KOPT-K1 (cell line): Measurements from ENCODE around the gene C15orf39.
"Not testable (repeated sequence)": the region's sequence is repeated elsewhere in the genome, so short reads cannot be mapped to it uniquely, and the experiment has no call there.

ENCODE experiments used
- H3K27ac ChIP-seq: fragments of 200-600 bp; sonication (generic); 2 replicates; pipeline ENCODE4 v1.5.1; 2016; ENCODE audit warnings: antibody characterized with exemption, mild to moderate bottlenecking, low read depth, low read length; ENCODE audit not compliant: poor library complexity, severe bottlenecking
- H3K36me3 ChIP-seq: fragments of 200-600 bp; sonication (generic); 2 replicates; pipeline ENCODE4 v1.5.1; 2017; ENCODE audit warnings: antibody characterized with exemption, mild to moderate bottlenecking, low read length, moderate library complexity; ENCODE audit not compliant: insufficient read depth
- H3K9me3 ChIP-seq: fragments of 200-600 bp; sonication (generic); 2 replicates; pipeline ENCODE4 v1.5.1; 2017; ENCODE audit warnings: antibody characterized with exemption, low read length, mild to moderate bottlenecking; ENCODE audit not compliant: insufficient read depth, poor library complexity, severe bottlenecking

Gene C15orf39

DNA sequence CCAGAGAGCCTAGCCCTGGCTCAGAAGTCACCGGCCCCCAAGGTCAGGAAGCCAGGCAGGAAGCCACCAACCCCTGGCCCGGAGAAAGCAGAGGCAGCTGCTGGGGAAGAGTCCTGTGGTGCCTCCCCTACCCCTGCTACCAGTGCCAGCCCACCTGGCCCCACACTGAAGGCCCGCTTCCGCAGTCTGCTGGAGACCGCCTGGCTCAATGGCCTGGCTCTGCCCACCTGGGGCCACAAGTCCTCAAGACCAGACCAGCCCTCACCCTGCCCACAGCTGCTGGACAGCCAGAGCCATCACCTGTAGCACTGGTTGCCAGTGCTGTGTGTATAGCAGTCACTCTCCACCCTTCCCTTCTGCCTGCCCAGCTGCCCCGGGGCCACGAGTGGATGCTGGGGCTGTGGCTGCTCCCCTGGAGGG is 9.1 kb downstream of the C15orf39 start:
- H3K36me3 ChIP-seq, result peaks cover 79% of the 10 kb centered on the region
- H3K9me3 ChIP-seq, result no peaks in the 10 kb centered on the region
- no peak overlapping the region for H3K27ac ChIP-seq

- Histone ChIP-seq H3K9me3 (no peaks in the 10 kb centered on the region), H3K36me3 (peaks cover 71% of the 10 kb centered on the region)
Measured at GRCh38 chr15:75211436-75212199, 9.9 kb downstream of the C15orf39 start.

GRCh38 chr15:75212200-75212858 is 10.6 kb downstream of the C15orf39 start:
- H3K36me3 ChIP-seq, result peaks cover 64% of the 10 kb centered on the region
- H3K27ac ChIP-seq, result no peak overlapping the region
- no peaks in the 10 kb centered on the region for H3K9me3 ChIP-seq

More at GRCh38 chr15:75211436-75212199, 9.9 kb downstream of the C15orf39 start:
- no peak overlapping the region for H3K27ac ChIP-seq

- no peak overlapping the region for H3K27ac ChIP-seq
- peaks cover 55% of the 10 kb centered on the region for H3K36me3 ChIP-seq
- no peaks in the 10 kb centered on the region for H3K9me3 ChIP-seq
Measured at GRCh38 chr15:75213212-75213767, 11.6 kb downstream of the C15orf39 start.

- Histone ChIP-seq H3K27ac (no peak overlapping the region), H3K9me3 (no peaks in the 10 kb centered on the region), H3K36me3 (peaks cover 50% of the 10 kb centered on the region)
Measured at GRCh38 chr15:75213768-75214221, 12.1 kb downstream of the C15orf39 start.

- H3K36me3 ChIP-seq, result peaks cover 43% of the 10 kb centered on the region
Measured at GRCh38 chr15:75214293-75215096, 12.8 kb downstream of the C15orf39 start.

DNA sequence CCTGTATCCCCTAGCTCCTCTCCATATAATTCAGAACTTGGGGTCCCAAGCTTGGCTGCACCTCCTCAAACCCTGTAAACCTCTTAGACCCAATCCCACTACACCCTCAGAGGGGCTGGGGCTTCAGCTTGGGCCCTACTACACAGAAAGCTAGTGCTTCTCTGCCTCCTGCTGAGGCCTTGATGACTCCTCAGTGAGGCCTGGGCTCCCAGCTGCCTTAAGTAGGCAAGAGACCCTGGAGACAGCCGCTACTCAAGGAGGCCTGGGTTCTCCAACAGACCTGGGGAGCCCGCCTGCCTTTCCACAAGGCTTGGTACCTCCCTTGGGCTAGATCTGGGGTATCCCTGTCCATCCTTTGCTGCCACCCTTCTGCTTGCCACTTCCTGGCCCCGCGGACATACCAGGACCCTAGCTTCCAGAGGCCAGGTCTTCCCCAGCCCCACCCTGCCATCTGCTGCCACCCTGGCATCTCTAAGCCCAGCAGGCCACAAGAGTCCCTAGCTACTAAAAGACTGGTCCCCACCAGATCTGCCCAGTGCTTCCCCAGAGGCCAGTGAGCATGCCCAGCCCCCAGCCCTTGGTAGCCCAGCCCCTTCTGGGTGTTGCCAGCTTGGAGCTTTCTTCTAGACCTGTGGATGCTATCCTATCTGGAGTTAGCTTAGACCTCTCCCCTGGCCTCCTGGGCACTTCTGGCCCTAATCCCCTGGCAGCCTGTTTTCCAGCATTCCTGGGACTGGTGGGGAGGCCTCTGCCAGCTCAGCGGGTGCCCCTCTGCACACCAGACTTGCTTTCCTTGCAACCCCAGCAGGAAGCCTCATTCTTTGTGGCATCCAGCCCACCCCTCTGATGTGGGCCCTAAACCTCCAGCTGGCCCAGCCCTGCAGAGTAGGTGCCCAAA is 13.7 kb downstream of the C15orf39 start:
- peaks cover 34% of the 10 kb centered on the region for H3K36me3 ChIP-seq
- no peak overlapping the region for H3K27ac ChIP-seq
- no peaks in the 10 kb centered on the region for H3K9me3 ChIP-seq

More at GRCh38 chr15:75214293-75215096, 12.8 kb downstream of the C15orf39 start:
- H3K9me3 ChIP-seq, result no peaks in the 10 kb centered on the region
- no peak overlapping the region for H3K27ac ChIP-seq

GRCh38 chr15:75217012-75217411 is 15.3 kb downstream of the C15orf39 start:
- no peaks in the 10 kb centered on the region for H3K9me3 ChIP-seq
- H3K36me3 ChIP-seq, result peaks cover 18% of the 10 kb centered on the region
- H3K27ac ChIP-seq, result no peak overlapping the region

GRCh38 chr15:75217574-75217973 is 15.9 kb downstream of the C15orf39 start:
- not testable (repeated sequence) for H3K9me3 ChIP-seq, H3K27ac ChIP-seq
- H3K36me3 ChIP-seq, result peaks cover 12% of the 10 kb centered on the region

- not testable (repeated sequence) for H3K9me3 ChIP-seq, H3K27ac ChIP-seq, H3K36me3 ChIP-seq
Measured at GRCh38 chr15:75219507-75219929, 17.8 kb downstream of the C15orf39 start.

DNA sequence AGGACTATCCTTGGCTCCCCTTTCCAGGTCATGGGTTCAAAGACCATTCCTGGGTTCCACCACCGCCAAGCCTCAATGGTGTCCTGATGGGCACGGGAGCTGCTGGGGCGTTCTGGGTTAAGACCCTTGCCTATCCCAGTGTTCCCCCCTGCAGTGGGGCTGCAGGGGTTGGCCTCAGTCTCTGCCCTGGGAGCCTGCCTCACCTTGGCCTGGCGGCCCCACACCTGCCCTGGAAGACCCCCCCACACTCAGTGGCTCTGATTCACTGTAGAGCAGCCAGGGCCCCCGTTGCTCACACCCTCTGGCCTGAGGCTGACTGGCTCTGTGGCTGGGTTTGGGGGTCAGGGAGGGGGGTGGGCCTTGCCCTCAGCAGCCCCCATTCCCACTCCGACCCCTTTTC is 22.0 kb downstream of the C15orf39 start:
- Histone ChIP-seq H3K36me3 (no peaks in the 10 kb centered on the region), H3K9me3 (no peaks in the 10 kb centered on the region), H3K27ac (no peak overlapping the region)

DNA sequence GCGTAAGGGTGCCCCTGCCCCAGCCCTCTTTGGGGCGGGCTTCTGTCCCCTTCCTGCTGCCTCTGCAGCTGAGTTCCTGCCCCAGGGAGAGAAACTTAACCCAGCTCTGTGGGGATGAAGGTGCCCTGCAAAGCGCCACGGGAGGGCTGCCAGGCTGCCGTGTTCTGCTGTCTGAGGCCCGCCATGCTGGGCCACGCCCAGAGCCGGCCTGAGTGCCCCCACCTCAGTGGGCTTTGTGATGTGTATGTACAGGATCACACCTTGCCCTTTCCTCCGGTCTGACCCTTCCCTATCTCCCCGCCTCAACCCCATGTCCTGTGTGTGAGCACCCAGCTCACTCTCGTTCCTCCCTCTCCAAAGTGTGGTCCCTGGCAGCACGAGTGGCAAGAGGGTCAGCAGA is 22.6 kb downstream of the C15orf39 start:
- H3K27ac ChIP-seq, result no peak overlapping the region
- H3K36me3 ChIP-seq, result no peaks in the 10 kb centered on the region
- no peaks in the 10 kb centered on the region for H3K9me3 ChIP-seq

- H3K36me3 ChIP-seq, H3K9me3 ChIP-seq, H3K27ac ChIP-seq: not testable (repeated sequence)
Measured at GRCh38 chr15:75225102-75225836, 23.6 kb downstream of the C15orf39 start.
